ENCODE measurements around the gene CARD9. TPM values are rescaled to one million over a fixed set of nuclear protein-coding genes. Genes with fewer than 3 reads are reported as not detected.

CARD9 gene
- total RNA-seq, 1 experiment from 2014 or later, result 5.6 TPM

- no CpG with 5 or more reads among the region's 16 CpGs for WGBS (ENCODE audit: extremely low coverage, insufficient read length, low lambda C conversion rate)
Measured at GRCh38 chr9:136317695-136318094, 55.8 kb downstream of the CARD9 start.

More at GRCh38 chr9:136317695-136318094, 55.8 kb downstream of the CARD9 start:
- Histone ChIP-seq H4K8ac (replicated peaks; ENCODE audit: insufficient read length, low read depth, low read length) (no peak overlapping the region), H3K79me1 (ENCODE audit: insufficient read depth, low read depth, low read length, poor library complexity, severe bottlenecking) (no peaks in the 10 kb centered on the region), H4K91ac (ENCODE audit: insufficient read length, low read depth, low read length) (no peak overlapping the region), H2BK5ac (ENCODE audit: insufficient read length, low read length) (no peak overlapping the region), H3K23me2 (ENCODE audit: insufficient read length, low read depth, low read length, poor library complexity, severe bottlenecking) (no peaks in the 10 kb centered on the region), H3K18ac (ENCODE audit: insufficient read length, low read depth, low read length) (no peak overlapping the region), H2BK12ac (ENCODE audit: insufficient read length, low read depth, low read length) (no peak overlapping the region), H3K4me1 (ENCODE audit: insufficient read depth, low read length) (no peaks in the 10 kb centered on the region), H2AK5ac (ENCODE audit: insufficient read length, low read length) (no peak overlapping the region), H4K5ac (ENCODE audit: insufficient read length, low read depth, low read length) (no peak overlapping the region), H2BK15ac (ENCODE audit: low read depth, low read length) (no peak overlapping the region), H3K4ac (ENCODE audit: low read depth, low read length) (no peak overlapping the region), H2AFZ (ENCODE audit: low read length) (no peak overlapping the region), H3K79me2 (ENCODE audit: insufficient read depth, low read length) (no peaks in the 10 kb centered on the region), H3K4me2 (ENCODE audit: insufficient read depth, insufficient read length, low read length) (no peak overlapping the region), H3K23ac (ENCODE audit: insufficient read length, low read depth, low read length) (no peak overlapping the region), H3K9me3 (ENCODE audit: control insufficient read depth, low read depth, low read length) (no peaks in the 10 kb centered on the region), H3T11ph (ENCODE audit: low read length) (no peak overlapping the region), H2BK20ac (ENCODE audit: low read depth, low read length, poor library complexity, severe bottlenecking) (no peak overlapping the region), H3K14ac (ENCODE audit: insufficient read depth, low read length) (no peak overlapping the region), H3K56ac (ENCODE audit: insufficient read length, low read depth, low read length) (no peak overlapping the region), H3K27me3 (ENCODE audit: insufficient read depth, low read length) (no peaks in the 10 kb centered on the region), H4K20me1 (ENCODE audit: control insufficient read depth, insufficient read depth, insufficient read length) (no peaks in the 10 kb centered on the region), H3K27ac (ENCODE audit: insufficient read length, low read depth, low read length) (no peak overlapping the region), H3K9ac (ENCODE audit: extremely low read depth, insufficient read length, low read length) (no peak overlapping the region), H2BK120ac (ENCODE audit: low read depth, low read length, poor library complexity, severe bottlenecking) (no peak overlapping the region)
- no peak for TF ChIP-seq CTCF (conservative IDR thresholded peaks at IDR 0.05)
- H3K4me1 Mint-ChIP-seq, result no peaks in the 10 kb centered on the region
- H3K36me3 Mint-ChIP-seq (ENCODE audit: insufficient read depth in 1 of 3, low read depth in 3 of 3), result peaks cover 6 to 19% (median 7%) of the 10 kb centered on the region in 3 experiments; a peak in 6 of 7 replicates
- H3K9me3 Mint-ChIP-seq, result peaks cover 15 to 17% of the 10 kb centered on the region in 2 experiments
- peak overlapping the region in 1 of 3 experiments; percentile 31; a peak in 1 of 7 replicates for H3K27ac Mint-ChIP-seq
- no peak for DNase-seq
- H3K4me3 Mint-ChIP-seq, result no peak overlapping the region; a peak in 1 of 5 replicates
- peaks cover 5% of the 10 kb centered on the region for H3K27me3 Mint-ChIP-seq (ENCODE audit: low read depth)

Measured in H9 (cell line).